Bronchial epithelial cell (primary cell): Measurements from ENCODE around the gene CLOCK. TPM values are rescaled to one million over a fixed set of nuclear protein-coding genes. Genes with fewer than 3 reads are reported as not detected.

Experiments
- DNase-seq: peaks from one replicate; pipeline ENCODE4 v3.0.0-alpha.2; 2010; ENCODE audit warnings: low read depth
- FAIRE-seq: peaks from 2 replicates; lab custom pipeline; 2011; peaks lifted over from hg19 to GRCh38; lab: Jason Lieb, UNC
- H3K27me3 ChIP-seq: 2 replicates; pipeline ENCODE4 v1.5.1; 2011; ENCODE audit warnings: low read length; ENCODE audit not compliant: control insufficient read depth, insufficient read depth
- H3K36me3 ChIP-seq: 2 replicates; pipeline ENCODE4 v1.5.1; 2011; ENCODE audit warnings: low read length; ENCODE audit not compliant: control insufficient read depth, insufficient read depth
- H3K4me3 ChIP-seq: 2 replicates; pipeline ENCODE4 v1.5.1; 2011; ENCODE audit warnings: mild to moderate bottlenecking, low read depth, low read length, control low read depth
- total RNA-seq: library from RNA; depleted of rRNA; stranded (reverse); fragments of >200 nt; gene quantifications from 2 replicates; pipeline ENCODE4 v1.2.1, GENCODE V29; 2014
- TF ChIP-seq, protein P1 (sequence below): IDR thresholded peaks from 2 replicates; pipeline ENCODE4 v1.5.1; 2011; ENCODE audit warnings: mild to moderate bottlenecking, moderate library complexity, low read length, control low read depth, inconsistent platforms; ENCODE audit not compliant: insufficient read depth, severe bottlenecking

Gene CLOCK
- total RNA-seq, 1 donor from 2014 or later = 20.8 TPM

DNA sequence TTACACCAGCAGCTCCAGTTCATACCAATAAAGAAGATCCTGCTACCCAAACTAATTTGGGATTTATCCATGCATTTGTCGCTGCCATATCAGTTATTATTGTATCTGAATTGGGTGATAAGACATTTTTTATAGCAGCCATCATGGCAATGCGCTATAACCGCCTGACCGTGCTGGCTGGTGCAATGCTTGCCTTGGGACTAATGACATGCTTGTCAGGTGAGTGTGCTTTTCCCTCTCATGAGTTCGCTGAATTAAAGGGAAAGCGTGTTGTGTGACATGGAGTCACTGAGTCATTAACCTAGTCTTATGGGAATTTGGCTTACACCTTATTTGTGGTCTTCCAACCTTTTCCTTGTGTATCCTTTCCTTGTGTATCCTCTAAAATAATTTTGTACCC, 135.1 kb downstream of the CLOCK start:
- peaks cover 17% of the 10 kb centered on the region for H3K36me3 ChIP-seq
- FAIRE-seq (no peak), DNase-seq (no peak)
- H3K4me3 ChIP-seq = no peak overlapping the region
- H3K27me3 ChIP-seq = no peaks in the 10 kb centered on the region
- TF ChIP-seq, protein P1, sequence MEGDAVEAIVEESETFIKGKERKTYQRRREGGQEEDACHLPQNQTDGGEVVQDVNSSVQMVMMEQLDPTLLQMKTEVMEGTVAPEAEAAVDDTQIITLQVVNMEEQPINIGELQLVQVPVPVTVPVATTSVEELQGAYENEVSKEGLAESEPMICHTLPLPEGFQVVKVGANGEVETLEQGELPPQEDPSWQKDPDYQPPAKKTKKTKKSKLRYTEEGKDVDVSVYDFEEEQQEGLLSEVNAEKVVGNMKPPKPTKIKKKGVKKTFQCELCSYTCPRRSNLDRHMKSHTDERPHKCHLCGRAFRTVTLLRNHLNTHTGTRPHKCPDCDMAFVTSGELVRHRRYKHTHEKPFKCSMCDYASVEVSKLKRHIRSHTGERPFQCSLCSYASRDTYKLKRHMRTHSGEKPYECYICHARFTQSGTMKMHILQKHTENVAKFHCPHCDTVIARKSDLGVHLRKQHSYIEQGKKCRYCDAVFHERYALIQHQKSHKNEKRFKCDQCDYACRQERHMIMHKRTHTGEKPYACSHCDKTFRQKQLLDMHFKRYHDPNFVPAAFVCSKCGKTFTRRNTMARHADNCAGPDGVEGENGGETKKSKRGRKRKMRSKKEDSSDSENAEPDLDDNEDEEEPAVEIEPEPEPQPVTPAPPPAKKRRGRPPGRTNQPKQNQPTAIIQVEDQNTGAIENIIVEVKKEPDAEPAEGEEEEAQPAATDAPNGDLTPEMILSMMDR = no peak

DNA sequence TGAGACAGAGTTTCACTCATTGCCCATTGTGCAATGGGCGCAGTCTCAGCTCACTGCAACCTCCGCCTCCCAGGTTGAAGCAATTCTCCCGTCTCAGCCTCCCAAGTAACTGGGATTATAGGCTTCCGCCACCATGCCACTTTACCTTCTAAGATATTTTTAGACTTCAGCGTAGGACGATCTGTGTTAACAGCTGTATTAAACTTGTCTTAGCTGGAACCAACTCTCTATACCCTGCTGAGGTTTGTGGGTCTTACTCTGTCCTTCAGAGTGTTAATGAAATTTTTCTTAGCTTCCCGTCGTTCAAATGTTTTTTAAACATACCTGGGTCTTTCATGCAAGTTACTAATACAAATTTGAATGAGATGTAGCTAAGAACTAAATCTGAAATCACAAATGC, 136.3 kb downstream of the CLOCK start:
- DNase-seq (no peak), FAIRE-seq (no peak)
- Histone ChIP-seq H3K36me3 (peaks cover 17% of the 10 kb centered on the region), H3K4me3 (no peak overlapping the region), H3K27me3 (no peaks in the 10 kb centered on the region)
- TF ChIP-seq, protein P1 = no peak

DNA sequence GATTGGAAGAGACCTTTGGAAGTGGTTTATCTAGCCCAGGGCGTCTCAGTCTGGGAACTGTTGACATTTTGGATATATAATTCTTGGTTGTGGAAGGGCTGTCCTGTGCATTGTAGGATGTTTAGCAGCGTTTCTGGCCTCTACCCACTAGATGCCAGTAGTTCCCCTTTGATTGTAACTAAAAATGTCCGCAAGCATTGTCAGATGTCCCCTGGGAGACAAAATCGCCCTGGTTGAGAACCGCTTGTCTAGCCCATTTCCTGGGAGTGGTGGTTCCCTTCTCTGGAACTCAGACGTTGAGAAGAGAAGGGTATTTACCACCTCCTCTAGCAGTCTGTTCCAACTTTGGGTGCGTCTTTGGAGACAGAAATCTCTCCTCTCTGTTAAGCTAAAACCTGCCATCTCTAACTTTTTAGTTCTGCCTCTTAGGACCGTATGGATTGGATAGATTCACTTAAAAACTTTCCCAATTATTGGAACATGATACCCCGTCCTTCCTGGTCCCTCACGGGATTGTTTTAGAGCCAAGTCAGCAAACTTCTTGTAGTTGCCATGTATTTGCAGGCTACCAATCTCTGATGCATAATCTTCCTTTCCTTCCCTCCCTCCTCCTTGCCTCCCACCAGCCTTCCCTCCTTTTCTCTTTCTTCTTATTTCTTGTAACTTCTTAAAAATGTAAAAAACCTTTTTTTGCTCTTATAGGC, 137.1 kb downstream of the CLOCK start:
- no peak for DNase-seq
- no peaks in the 10 kb centered on the region for H3K27me3 ChIP-seq
- peaks cover 16% of the 10 kb centered on the region for H3K36me3 ChIP-seq
- no peak for FAIRE-seq
- H3K4me3 ChIP-seq = no peak overlapping the region
- TF ChIP-seq, protein P1 = no peak

DNA sequence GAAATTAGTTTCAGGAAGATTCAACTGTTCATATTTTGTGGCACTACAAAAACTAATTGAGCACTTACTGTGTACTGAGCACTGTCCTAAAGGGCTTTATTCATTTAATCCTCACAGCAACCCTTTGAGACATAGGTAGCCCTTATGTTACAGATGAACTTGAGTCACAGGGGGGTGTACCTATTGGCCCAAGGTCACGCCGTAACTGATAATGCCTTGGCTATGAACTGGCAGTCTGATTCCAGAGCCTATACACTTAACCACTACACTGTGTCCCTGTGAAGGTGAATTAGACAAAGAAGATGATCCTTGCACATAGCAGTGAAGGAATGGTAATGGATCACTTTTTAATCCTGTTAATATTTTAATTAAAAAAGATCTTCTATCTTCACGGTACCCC, 138.9 kb downstream of the CLOCK start:
- DNase-seq (no peak), FAIRE-seq (no peak)
- Histone ChIP-seq H3K36me3 (peaks cover 18% of the 10 kb centered on the region), H3K27me3 (no peaks in the 10 kb centered on the region), H3K4me3 (no peak overlapping the region)
- TF ChIP-seq, protein P1 = no peak

DNA sequence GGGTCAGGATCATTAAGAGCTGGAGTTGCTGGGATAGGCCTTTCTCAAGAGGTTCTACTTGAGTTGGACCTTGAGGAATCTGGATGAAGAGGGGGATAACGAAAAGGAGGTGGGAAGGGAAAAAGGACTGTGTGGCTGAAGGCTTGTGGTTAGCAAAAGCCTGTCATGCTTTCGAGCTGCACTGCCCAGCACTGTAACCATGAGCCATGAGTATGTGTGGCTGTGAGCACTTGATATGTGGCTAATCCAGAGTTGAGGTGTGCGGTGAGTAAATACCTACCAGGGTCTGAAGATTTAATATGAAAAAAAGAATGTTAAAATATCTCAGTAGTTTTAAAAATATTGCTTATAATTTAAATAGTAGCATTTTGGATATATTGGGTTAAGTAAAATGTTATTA, 139.6 kb downstream of the CLOCK start:
- Histone ChIP-seq H3K27me3 (no peaks in the 10 kb centered on the region), H3K4me3 (no peak overlapping the region), H3K36me3 (peaks cover 18% of the 10 kb centered on the region)
- FAIRE-seq = no peak
- no peak for DNase-seq
- TF ChIP-seq, protein P1 = no peak

DNA sequence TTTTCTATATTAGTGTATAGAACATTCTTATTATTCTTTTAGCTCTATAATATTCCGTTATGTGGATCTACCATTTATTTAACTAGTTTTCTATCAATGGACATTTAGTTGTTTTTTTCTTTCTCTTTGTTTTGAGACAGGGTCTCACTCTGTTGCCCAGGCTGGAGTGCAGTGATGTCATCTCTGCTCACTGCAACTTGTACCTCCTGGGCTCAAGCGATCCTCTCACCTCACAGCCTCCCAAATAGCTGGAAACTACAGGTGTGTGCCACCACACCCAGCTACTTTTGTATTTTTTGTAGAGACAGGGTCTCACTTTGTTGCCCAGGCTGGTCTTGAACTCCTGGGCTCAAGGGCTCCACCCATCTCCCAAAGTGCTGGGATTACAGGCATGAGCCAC, 140.2 kb downstream of the CLOCK start:
- DNase-seq = no peak
- TF ChIP-seq, protein P1 = no peak
- H3K27me3 ChIP-seq = no peaks in the 10 kb centered on the region
- no peak overlapping the region for H3K4me3 ChIP-seq
- peaks cover 15% of the 10 kb centered on the region for H3K36me3 ChIP-seq
- no peak for FAIRE-seq
